MCF 10A (cell line): ENCODE measurements around the gene OCRL. TPM values are rescaled to one million over a fixed set of nuclear protein-coding genes. Genes with fewer than 3 reads are reported as not detected.

ENCODE experiments used
- BruUV-seq: library from RNA; stranded (reverse); fragments of 400-500 nt; replicated peaks from 2 replicates; lab custom pipeline; 2021; lab: Mats Ljungman, UMichigan
- CTCF ChIA-PET: fragments of 300-600 bp; sonication (Branson Sonifier 250); formaldehyde crosslinking; extraction: SDS; loops from one replicate; lab custom pipeline; 2021; ENCODE audit warnings: antibody characterized with exemption, inconsistent platforms; lab: Yijun Ruan, JAX
- POLR2A ChIA-PET: fragments of 300-600, 350-650 bp; sonication (Branson Sonifier 250); formaldehyde crosslinking; extraction: SDS; loops from one replicate; lab custom pipeline; 2020; ENCODE audit warnings: antibody characterized with exemption, inconsistent platforms; lab: Yijun Ruan, JAX
- DNase-seq: peaks from one replicate; pipeline ENCODE4 v3.0.0-alpha.2; 2018; ENCODE audit not compliant: unreplicated experiment
- H3K27ac Mint-ChIP-seq: one replicate; pipeline ENCODE4 v1.8.0; 2022; ENCODE audit warnings: mild to moderate bottlenecking, low read depth, mixed read lengths; ENCODE audit not compliant: unreplicated experiment
- H3K27me3 Mint-ChIP-seq: one replicate; pipeline ENCODE4 v1.8.0; 2022; ENCODE audit warnings: mixed read lengths; ENCODE audit not compliant: insufficient read depth, unreplicated experiment
- H3K36me3 Mint-ChIP-seq: one replicate; pipeline ENCODE4 v1.8.0; 2022; ENCODE audit warnings: mild to moderate bottlenecking, moderate library complexity, mixed read lengths; ENCODE audit not compliant: insufficient read depth, unreplicated experiment
- H3K4me1 Mint-ChIP-seq: one replicate; pipeline ENCODE4 v1.8.0; 2022; ENCODE audit warnings: mixed read lengths; ENCODE audit not compliant: insufficient read depth, unreplicated experiment
- H3K4me3 Mint-ChIP-seq: one replicate; pipeline ENCODE4 v1.8.0; 2022; ENCODE audit warnings: mild to moderate bottlenecking, moderate library complexity, mixed read lengths; ENCODE audit not compliant: unreplicated experiment
- H3K9me3 Mint-ChIP-seq: one replicate; pipeline ENCODE4 v1.8.0; 2022; ENCODE audit warnings: mixed read lengths; ENCODE audit not compliant: unreplicated experiment
- intact Hi-C: fragments of 100-400 bp; cut with micrococcal nuclease; formaldehyde crosslinking; loops from 2 replicates; pipeline ENCODE4 v1.14.1; 2022
- total RNA-seq: library from RNA; stranded (reverse); gene quantifications from 2 replicates; pipeline ENCODE4 v1.2.3, GENCODE V29; 2022
- TF ChIP-seq, protein P1 (sequence below): fragments of 200-600 bp; IDR thresholded peaks from one replicate; pipeline ENCODE4 v1.8.0; 2022; ENCODE audit warnings: antibody characterized with exemption, mild to moderate bottlenecking; ENCODE audit not compliant: unreplicated experiment

OCRL gene
- total RNA-seq, 1 experiment from 2014 or later = 25.3 TPM

DNA sequence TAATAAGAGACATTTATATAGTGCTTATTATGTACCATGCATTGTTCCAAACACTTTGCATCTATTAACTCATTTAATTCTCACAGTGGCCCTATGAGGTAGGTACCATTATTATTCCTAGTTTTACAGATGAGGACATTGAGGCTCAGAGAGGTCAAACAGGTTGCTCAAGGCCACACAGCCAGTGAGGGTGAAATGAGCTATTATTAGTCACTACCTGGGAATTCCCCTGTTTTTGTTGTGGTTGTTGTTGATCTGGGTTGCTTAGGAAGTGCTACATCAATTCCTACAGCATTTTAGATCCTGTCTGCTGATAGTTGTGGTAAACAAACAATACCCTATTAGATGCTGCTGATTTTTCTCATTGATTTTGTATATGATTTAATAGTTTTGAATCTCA lies 73.5 kb downstream of the OCRL start:
- BruUV-seq = no TSS peak
- no peaks in the 10 kb centered on the region for H3K9me3 Mint-ChIP-seq
- DNase-seq = no peak
- ChIA-PET CTCF (interaction anchor here (0.6 to 1.0 kb wide), 2 partner anchors 112 to 113 kb away, joined by 3 to 5 read pairs; no protein-coding TSS in a partner anchor), POLR2A (no interaction called here)
- intact Hi-C loops = no loop called here
- H3K27ac Mint-ChIP-seq = no peak overlapping the region
- no peak overlapping the region for H3K4me3 Mint-ChIP-seq
- H3K4me1 Mint-ChIP-seq = no peaks in the 10 kb centered on the region
- H3K27me3 Mint-ChIP-seq = peaks cover 15% of the 10 kb centered on the region
- no peaks in the 10 kb centered on the region for H3K36me3 Mint-ChIP-seq
- TF ChIP-seq, protein P1, sequence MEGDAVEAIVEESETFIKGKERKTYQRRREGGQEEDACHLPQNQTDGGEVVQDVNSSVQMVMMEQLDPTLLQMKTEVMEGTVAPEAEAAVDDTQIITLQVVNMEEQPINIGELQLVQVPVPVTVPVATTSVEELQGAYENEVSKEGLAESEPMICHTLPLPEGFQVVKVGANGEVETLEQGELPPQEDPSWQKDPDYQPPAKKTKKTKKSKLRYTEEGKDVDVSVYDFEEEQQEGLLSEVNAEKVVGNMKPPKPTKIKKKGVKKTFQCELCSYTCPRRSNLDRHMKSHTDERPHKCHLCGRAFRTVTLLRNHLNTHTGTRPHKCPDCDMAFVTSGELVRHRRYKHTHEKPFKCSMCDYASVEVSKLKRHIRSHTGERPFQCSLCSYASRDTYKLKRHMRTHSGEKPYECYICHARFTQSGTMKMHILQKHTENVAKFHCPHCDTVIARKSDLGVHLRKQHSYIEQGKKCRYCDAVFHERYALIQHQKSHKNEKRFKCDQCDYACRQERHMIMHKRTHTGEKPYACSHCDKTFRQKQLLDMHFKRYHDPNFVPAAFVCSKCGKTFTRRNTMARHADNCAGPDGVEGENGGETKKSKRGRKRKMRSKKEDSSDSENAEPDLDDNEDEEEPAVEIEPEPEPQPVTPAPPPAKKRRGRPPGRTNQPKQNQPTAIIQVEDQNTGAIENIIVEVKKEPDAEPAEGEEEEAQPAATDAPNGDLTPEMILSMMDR = no peak

DNA sequence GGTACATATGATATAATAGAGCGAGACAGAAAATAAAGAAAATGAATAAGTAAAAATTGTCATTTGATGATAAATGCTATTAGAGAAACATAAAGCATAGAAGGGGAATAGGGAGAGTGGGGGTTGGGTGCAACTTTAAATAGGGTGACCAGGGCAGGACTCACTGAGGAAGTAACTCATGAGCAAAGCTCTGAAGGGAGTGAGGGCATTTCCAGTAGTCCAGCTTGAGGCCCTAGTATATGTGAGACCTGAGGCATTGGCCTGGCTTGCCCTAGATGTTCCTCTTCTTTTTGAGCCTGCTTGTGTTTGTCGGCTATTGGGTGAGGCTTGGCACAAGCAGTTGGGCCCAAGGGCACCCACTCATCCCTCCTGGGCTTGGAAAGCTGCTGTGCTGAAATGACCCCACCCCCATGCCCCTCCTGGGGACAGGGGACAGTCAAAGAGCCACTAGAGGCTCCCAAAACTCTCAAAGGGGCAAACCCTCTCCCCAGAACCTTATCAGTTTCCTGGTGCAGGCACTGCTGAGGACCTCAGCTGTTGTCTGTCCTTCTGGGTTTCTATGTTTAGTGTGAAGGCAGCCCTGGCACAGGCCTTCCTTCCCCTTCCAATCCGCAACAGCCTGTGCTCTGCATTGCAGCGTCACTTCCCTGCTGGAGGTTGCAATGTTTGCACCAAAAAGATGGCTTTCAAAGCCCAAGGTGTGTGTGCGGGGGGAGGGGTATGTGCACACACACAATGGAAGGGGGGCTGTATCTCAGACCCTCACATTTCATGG lies 74.6 kb downstream of the OCRL start:
- ChIA-PET POLR2A (no interaction called here), CTCF (interaction anchor here (1.0 to 2.8 kb wide), 3 partner anchors 23 to 112 kb away, joined by 5 to 15 read pairs (median 12); no protein-coding TSS in a partner anchor)
- H3K4me1 Mint-ChIP-seq = no peaks in the 10 kb centered on the region
- H3K9me3 Mint-ChIP-seq = no peaks in the 10 kb centered on the region
- no peak for DNase-seq
- intact Hi-C loops = no loop called here
- BruUV-seq = no TSS peak
- H3K4me3 Mint-ChIP-seq = no peak overlapping the region
- no peaks in the 10 kb centered on the region for H3K36me3 Mint-ChIP-seq
- no peak overlapping the region for H3K27ac Mint-ChIP-seq
- H3K27me3 Mint-ChIP-seq = peaks cover 4% of the 10 kb centered on the region
- TF ChIP-seq, protein P1 = no peak

DNA sequence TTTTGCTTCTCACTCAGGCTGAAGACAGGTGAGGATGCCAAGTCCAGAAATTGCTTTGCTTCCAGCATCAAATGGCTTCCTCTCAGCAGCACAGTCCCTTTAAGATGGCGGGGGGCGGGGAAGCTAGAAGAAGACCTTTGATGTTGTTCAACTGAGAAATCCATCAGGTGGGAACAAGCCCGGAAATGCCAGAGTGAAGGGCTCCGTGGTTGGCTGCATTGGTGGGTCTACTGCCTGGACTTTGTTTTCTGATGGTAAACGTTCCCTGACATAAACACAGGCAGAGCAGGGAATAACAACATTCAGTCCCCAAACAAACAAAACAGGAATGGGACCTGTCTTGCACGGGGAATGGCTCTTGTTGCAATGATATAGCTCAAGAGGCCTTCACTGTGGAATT lies 77.4 kb downstream of the OCRL start:
- Mint-ChIP-seq H3K4me1 (no peaks in the 10 kb centered on the region), H3K27me3 (no peaks in the 10 kb centered on the region), H3K36me3 (no peaks in the 10 kb centered on the region), H3K27ac (no peak overlapping the region), H3K4me3 (no peak overlapping the region), H3K9me3 (no peaks in the 10 kb centered on the region)
- ChIA-PET CTCF (interaction anchor here (1.2 to 2.8 kb wide), 3 partner anchors 10 to 109 kb away, joined by 3 to 15 read pairs (median 12); no protein-coding TSS in a partner anchor), POLR2A (no interaction called here)
- intact Hi-C loops = no loop called here
- TF ChIP-seq, protein P1 = no peak
- no peak for DNase-seq
- BruUV-seq = no TSS peak

DNA sequence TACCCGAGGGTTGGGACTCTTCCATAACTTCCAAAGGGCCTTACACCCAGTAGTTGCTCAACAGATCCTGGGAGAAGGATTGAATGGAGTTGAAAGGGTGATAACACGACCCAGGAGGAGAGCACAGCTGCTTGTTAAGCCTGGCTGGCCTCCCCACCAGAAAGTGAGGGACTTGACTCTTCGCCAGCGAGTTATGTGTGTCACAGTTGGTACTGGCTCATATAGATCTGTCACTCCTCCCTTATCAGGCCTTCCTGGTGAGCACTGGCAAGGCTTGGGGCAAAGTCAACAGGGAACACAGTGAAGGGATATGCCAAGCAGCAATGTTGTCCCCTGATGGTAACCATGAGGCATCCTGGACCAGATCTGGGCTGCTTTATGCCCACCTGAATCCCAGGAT lies 78.9 kb downstream of the OCRL start:
- H3K4me3 Mint-ChIP-seq = no peak overlapping the region
- H3K36me3 Mint-ChIP-seq = no peaks in the 10 kb centered on the region
- intact Hi-C loops = no loop called here
- no peak overlapping the region for H3K27ac Mint-ChIP-seq
- TF ChIP-seq, protein P1 = no peak
- no TSS peak for BruUV-seq
- CTCF ChIA-PET = interaction anchor here (1.3 to 2.7 kb wide), 3 partner anchors 10 to 36 kb away, joined by 3 to 13 read pairs (median 6); partner anchors contain the start of gene APLN
- H3K9me3 Mint-ChIP-seq = no peaks in the 10 kb centered on the region
- H3K4me1 Mint-ChIP-seq = no peaks in the 10 kb centered on the region
- peaks cover 12% of the 10 kb centered on the region for H3K27me3 Mint-ChIP-seq
- DNase-seq = no peak
- POLR2A ChIA-PET = no interaction called here
